ENCODE measurements around the gene SRRM1. TPM values are rescaled to one million over a fixed set of nuclear protein-coding genes. Genes with fewer than 3 reads are reported as not detected.
A peak's percentile ranks its signal among the peaks of the same experiment; 100 is the strongest.

Gene SRRM1
- total RNA-seq, 1 donor, result 62.2 TPM

DNA sequence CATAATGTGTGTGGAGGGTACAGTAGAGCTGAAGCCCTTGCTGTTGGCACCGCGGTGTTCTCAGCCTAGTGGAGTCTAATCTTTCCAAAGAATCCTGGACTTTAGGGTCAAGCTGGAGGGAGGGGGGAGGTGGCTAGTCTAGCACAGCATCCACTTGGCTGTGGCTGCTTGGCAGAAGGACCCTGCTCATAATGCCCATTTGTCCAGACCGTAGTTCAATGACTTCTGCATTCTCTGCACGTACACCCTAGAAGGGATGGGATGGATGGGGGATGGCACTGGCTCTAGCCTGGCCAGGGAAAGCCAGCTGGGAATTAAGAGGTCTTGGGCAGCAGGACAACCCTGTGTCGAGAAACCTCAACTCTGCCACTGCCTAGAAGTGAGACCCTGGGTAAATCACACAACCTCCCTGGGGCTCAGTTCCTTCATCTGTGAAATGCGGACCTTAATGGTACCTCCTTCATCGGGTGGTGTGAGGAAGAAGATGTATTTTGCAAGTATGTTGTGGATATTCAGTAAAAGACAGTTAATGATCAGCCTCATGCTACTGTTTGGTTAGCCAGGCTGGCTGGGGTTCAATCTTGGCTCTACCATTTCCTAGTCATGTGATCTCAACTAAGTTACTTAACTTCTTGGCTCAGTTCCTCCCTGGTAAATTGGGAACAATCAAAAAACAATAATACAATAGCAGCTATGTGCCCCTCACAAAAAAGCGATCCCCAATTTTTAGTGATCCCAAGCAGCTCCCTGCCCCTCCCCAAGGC is 75.0 kb downstream of the SRRM1 start:
- no peak overlapping the region for H3K4me3 ChIP-seq (ENCODE audit: low read depth, low read length)
- DNase-seq (ENCODE audit: low read depth), result no peak
- TF ChIP-seq, protein P1, sequence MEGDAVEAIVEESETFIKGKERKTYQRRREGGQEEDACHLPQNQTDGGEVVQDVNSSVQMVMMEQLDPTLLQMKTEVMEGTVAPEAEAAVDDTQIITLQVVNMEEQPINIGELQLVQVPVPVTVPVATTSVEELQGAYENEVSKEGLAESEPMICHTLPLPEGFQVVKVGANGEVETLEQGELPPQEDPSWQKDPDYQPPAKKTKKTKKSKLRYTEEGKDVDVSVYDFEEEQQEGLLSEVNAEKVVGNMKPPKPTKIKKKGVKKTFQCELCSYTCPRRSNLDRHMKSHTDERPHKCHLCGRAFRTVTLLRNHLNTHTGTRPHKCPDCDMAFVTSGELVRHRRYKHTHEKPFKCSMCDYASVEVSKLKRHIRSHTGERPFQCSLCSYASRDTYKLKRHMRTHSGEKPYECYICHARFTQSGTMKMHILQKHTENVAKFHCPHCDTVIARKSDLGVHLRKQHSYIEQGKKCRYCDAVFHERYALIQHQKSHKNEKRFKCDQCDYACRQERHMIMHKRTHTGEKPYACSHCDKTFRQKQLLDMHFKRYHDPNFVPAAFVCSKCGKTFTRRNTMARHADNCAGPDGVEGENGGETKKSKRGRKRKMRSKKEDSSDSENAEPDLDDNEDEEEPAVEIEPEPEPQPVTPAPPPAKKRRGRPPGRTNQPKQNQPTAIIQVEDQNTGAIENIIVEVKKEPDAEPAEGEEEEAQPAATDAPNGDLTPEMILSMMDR (IDR thresholded peaks at IDR 0.05; ENCODE audit: insufficient read depth, low read depth, low read length), result no peak

DNA sequence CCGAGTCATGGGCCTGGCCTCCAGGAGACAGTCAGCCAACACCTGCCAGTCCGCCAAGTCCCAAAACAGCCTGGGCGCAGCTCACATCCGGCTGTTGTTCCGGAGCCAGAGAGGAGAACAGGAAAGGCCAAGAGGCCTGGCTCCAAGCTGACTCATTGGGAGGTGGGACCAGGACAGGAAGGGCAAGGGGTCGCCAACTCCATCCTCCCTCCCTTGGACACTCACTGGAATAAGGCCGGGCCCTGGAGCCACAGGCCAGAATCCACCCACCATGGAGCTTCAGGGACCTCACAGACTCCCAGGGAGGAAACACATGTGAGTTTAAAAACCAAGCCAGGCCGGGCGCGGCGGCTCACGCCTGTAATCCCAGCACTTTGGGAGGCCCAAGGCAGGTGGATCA is 77.0 kb downstream of the SRRM1 start:
- TF ChIP-seq, protein P1 (IDR thresholded peaks at IDR 0.05; ENCODE audit: insufficient read depth, low read depth, low read length), result no peak
- peak; percentile 82 for DNase-seq (ENCODE audit: low read depth)
- no peak overlapping the region for H3K4me3 ChIP-seq (ENCODE audit: low read depth, low read length)

DNA sequence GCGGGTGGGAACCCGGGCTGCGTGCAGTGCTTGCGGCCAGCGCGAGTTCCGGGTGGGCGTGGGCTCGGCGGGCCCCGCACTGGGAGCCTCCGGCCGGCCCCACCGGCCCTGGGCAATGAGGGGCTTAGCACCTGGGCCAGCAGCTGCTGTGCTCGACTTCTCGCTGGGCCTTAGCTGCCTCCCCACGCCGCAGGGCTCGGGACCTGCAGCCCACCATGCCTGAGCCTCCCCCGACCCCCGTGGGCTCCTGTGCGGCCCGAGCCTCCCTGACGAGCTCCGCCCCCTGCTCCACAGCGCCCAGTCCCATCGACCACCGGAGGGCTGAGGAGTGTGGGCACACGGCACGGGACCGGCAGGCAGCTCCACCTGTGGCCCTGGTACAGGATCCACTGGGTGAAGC is 78.4 kb downstream of the SRRM1 start:
- no peak for DNase-seq (ENCODE audit: low read depth)
- TF ChIP-seq, protein P1 (IDR thresholded peaks at IDR 0.05; ENCODE audit: insufficient read depth, low read depth, low read length), result no peak
- H3K4me3 ChIP-seq (ENCODE audit: low read depth, low read length), result no peak overlapping the region

DNA sequence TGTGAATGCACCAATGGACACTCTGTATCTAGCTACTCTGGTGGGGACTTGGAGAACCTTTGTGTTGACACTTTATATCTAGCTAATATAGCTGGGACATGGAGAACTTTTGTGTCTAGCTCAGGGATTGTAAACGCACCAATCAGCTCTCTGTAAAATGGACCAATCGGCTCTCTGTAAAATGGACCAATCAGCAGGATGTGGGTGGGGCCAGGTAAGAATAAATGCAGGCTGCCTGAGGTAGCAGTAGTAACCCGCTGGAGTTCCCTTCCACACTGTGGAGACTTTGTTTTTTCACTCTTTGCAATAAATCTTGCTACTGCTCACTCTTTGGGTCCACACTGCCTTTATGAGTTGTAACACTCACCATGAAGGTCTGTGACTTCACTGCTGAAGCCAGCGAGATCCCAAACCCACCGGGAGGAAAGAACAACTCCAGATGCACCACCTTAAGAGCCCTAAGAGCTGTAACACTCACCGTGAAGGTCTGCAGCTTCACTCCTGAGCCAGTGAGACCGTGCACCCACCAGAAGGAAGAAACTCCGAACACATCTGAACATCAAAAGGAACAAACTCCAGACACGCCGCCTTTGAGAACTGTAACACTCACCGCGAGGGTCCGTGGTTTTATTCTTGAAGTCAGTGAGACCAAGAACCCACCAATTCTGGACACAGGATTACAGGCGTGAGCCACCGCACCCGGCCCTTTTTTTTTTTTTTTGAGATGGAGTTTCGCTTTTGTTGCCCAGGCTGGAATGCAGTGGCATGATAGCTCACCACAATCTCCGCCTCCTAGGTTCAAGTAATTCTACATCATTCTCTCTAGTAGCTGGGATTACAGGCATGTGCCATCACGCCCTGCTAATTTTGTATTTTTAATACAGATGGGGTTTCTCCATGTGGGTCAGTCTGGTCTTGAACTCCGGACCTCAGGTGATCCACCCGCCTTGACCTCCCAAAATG is 79.3 kb downstream of the SRRM1 start:
- DNase-seq (ENCODE audit: low read depth), result peak; percentile 65

More for the DNA sequence above, 79.3 kb downstream of the SRRM1 start:
- H3K4me3 ChIP-seq (ENCODE audit: low read depth, low read length), result peak overlapping the region; percentile 42

Small RNA genes lying within 50 kb of the gene (small RNA-seq; reads per million reads assigned to genes)
- gene RF00019, result not detected

Other genes with a start within 250 kb of the SRRM1 start
- 4.2 and 9.9 TPM in 2 replicates for gene STPG1, start 229.5 kb upstream of the SRRM1 start, total RNA-seq
- gene NIPAL3, start 227.5 kb upstream of the SRRM1 start, total RNA-seq, result 38.3 and 81.2 TPM in 2 replicates
- gene RCAN3, start 140.5 kb upstream of the SRRM1 start, total RNA-seq, result 11.7 and 12.6 TPM in 2 replicates
- not detected in 2 replicates for gene NCMAP, start 87.2 kb upstream of the SRRM1 start, total RNA-seq
- gene CLIC4, start 102.1 kb downstream of the SRRM1 start, total RNA-seq, result 411 and 544 TPM in 2 replicates

Data from fibroblast of villous mesenchyme (primary cell).